ENCODE measurements around the gene TTC7B.

DNA sequence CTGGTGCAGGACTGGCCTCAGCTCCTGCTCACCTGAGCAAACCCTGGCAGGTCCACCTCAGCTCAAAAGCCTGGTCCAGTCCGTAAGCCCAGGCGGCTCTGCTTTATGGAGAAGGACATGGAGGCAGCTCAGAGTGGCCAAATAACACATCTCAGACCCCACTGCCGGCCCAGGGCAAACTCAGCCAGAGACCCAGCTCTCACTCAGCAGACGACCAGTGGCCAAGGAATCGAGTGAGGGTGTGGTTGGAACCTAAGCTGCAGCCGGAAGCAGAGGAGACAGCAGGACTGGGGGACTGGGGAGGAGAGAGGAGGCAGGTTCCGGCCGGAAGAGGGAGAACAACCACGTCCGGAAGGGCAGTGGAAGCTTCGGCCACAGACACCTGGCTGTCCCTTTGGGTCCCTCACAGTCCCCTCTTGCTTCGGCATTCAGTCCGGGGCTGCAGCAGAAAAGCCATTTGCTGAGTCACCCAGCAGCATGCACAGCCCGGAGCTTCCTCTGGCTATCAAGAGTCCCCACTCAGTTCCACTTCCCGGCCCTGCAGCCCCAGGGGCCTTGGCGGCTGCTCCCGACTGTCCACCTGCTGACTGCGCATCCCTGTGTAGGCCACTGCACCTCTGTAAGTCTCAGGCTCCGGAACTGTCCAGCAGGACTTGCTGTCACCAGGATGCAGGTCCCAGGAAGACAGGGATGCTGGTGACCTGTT is 315.4 kb downstream of the TTC7B start:
- no peak for TF ChIP-seq GATA2 (IDR thresholded peaks at IDR 0.05; ENCODE audit: low read depth, low read length)
- TF ChIP-seq GATA3 (IDR thresholded peaks at IDR 0.05; ENCODE audit: low read depth, low read length) = no peak
